HG02981 (cell line): ENCODE measurements around the gene GRID1.
"Not testable (repeated sequence)": the region's sequence is repeated elsewhere in the genome, so short reads cannot be mapped to it uniquely, and the experiment has no call there.

Experiments
- ATAC-seq: cut with Tn5 transposase; IDR thresholded peaks from one replicate; pipeline ENCODE4 v1.9.1; 2021; ENCODE audit warnings: mild to moderate bottlenecking, moderate library complexity; ENCODE audit not compliant: unreplicated experiment

GRID1 gene

DNA sequence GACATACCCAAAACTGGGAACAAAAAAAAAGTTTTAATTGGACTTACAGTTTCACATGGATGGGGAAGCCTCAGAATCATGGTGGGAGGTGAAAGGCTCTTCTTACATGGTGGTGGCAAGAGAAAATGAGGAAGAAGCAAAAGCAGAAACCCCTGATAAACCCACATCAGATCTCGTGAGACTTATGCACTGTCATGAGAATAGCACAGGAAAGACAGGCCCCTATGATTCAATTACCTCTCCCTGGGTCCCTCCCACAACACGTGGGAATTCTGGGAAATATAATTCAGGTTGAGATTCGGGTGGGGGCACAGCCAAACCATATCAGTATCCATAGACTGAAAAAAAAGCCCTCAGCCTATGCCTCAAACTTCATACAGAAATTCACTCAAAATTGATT lies 647.2 kb downstream of the GRID1 start:
- ATAC-seq: no peak

DNA sequence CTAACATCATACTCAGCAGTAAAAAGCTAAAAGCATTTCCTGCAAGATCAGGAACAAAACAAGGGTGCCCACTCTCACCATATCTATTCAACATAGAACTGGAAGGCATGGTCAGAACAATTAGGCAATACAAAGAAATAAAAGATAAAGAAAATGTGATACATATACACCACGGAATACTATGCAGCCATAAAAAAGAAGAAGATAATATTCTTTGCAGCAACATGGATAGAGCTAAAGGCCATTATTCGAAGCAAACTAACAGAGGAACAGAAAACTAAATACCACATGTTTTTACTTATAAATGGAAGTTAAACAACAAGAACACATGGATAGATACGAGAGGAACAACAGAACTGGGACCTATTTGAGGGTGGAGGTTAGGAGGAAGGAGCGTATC lies 652.7 kb downstream of the GRID1 start:
- no peak for ATAC-seq

DNA sequence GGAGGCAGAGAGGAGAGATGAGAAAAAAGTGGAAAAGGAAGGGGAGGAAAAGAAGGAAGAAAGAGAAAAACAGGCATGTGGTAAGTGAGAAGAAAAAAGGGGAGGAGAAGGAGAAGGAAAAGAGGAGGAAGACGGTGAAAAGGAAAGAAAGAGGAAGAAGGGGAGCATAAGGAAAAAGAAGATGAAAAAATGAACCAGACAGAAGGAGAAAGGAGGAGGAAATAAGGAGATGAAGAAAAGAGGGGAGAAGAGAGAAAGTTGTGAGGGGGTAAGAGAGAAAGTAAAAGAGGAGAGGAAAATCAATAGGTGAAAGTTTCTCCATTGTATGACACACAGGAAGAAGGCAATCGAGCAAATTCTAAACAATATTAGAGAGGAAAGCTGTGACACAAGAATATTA lies 663.8 kb downstream of the GRID1 start:
- ATAC-seq: no peak

DNA sequence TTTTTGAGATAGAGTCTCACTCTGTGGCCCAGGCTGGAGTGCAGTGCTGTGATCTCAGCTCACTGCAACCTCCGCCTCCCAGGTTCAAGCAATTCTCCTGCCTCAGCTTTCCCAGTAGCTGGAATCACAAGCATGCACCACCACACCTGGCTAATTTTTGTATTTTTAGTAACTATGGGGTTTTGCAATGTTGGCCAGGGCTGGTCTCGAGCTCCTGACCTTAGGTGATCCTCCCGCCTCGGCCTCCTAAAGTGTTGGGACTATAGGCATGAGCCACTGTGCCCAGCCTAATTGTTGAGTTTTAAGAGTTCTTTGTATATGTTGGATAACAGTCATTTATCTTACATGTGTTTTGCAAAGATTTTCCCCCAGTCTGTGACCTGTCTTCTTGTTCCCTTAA lies 667.5 kb downstream of the GRID1 start:
- ATAC-seq: not testable (repeated sequence)

DNA sequence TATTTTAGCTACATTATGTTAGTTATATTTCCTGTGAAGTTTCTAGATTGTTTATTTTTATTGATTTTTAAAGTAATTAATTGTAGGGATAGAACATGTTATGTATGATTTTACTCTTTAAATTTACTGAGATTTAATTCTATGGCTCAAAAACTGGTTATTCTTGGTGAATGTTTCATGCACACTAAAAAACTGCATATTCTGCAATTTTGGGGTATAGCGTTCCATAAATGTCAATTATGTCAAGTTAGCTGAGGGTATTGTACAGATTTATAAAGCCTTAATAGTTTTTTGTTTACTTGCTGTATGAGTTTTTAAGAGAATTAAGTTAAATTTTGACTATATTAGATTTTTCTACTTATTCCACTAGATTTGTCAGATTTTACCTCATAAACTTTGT lies 669.7 kb downstream of the GRID1 start:
- ATAC-seq: no peak

DNA sequence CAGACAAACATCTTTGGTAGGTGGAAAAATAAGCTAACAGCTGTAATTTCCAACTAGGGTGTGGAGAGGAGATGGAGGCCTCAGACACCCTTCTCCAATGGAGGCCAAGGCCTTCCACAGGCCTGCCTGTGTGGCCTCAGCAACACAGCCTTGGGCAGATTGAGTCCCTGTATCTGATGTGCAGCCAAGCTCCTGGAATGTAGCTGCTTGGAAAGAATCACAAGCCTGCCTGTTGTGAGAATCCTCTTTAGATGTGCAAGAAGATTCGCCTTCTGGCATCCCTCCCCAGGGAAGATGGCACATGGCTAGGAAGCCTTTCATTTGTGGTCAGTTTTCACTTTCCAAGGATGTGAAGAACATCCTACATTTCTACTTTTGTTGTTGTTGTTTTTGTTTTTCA lies 684.0 kb downstream of the GRID1 start:
- ATAC-seq: no peak

DNA sequence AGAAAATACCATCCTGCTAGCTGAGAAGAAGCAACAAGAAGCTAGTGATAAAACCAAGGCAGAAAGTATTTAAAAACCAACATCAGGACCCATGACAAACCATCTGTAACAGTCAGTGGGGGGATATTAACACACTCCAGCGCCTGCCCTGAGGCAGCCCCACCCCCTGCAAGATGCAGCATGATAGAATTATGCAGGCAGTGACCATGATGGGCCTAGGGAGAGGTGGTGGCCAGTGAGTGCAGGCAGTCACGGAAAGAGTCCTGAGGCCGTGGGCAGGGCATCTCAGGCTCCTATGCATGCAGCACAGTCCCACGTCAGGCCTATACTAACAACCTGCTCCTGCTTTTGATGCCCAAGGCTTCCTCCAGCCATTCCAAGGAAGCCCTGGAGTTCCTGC lies 686.9 kb downstream of the GRID1 start:
- no peak for ATAC-seq

DNA sequence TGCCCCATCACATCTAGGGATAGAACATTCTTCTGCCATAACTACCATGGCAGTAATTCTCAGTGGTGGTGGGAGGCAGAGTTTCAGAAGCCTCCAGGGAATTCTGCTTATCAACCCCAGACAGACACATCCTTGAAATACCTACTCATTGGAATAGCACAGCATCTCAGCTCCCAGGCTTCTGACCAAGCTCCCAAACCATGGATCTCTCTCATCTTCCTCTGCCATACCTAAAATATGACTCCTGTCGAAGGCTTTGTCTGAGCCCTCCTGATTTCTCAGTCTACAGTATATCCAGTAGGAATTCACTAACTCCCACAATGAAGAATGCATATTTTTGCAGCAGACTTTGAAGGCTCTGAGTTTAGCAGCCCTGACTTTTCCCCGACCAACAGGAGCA lies 687.5 kb downstream of the GRID1 start:
- ATAC-seq: no peak

DNA sequence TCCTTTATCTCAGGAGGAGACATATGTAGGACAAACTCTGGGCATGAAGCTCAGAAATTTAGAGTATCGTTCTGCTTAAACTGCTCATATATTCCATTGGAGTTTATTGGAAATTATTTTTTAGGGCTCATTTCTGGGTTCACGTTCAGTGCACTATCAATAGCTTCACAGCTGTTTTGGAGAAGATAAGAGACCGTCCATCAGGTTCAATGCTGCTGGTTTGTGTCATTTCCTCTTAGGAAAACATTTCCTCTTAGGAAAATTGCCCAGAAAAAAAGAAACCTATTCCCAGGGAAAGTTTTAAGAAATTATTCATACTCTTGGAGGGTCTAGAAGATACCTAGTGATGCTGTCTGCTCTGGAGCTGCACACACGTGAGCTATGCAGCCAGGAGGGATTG lies 691.7 kb downstream of the GRID1 start:
- no peak for ATAC-seq

DNA sequence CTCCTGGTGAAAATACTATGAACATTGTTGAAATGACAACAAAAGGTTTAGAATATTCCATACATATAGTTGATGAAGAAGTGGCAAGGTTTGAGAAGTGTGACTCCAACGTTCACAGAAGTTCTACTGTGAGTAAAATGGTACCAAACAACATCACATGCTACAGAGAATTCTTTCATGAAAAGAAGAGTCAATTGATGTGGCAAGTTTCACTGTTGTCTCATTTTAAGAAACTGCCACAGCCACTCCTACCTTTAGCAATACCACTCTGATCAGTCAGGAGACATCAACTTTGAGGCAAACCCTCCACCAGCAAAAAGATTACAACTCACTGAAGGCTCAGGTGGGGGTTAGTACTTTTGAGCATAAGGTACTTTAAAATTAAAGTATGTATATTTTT lies 693.3 kb downstream of the GRID1 start:
- no peak for ATAC-seq

DNA sequence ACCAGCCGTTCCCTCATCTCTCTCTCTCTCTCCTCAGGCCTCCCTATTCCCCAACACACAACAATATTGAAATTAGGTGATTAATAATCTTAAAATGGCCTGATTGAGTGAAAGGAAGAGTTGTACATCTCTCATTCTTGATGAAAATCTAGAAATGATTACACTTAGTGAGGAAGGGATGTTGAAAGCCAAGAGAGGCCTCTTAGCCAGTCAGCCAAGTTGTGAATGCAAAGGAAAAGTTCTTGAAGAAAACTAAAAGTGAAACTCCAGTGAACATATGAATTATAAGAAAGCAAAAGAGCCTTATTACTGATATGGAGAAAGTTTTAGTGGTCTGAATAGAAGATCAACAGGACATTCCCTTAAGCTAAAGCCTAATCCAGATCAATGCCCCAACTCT lies 695.1 kb downstream of the GRID1 start:
- no peak for ATAC-seq

DNA sequence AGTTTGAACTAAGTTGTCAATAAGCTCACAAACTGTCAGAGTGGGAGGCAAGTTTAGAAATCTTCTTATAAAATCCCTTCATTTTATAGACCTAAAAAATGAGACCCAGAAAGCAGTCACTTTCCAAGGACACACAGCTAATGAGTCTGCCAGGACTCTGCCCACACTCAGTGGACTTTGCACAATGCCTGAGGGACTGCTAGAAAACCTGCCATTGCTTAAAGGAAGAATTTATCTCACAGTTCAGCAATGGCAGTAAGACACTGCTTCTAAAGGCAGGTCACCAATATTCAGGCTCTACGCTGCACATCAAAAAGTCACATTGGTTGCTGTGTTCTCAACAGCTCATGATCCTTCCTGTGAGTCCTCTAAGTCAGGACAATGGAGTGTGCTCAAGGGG lies 698.1 kb downstream of the GRID1 start:
- no peak for ATAC-seq

DNA sequence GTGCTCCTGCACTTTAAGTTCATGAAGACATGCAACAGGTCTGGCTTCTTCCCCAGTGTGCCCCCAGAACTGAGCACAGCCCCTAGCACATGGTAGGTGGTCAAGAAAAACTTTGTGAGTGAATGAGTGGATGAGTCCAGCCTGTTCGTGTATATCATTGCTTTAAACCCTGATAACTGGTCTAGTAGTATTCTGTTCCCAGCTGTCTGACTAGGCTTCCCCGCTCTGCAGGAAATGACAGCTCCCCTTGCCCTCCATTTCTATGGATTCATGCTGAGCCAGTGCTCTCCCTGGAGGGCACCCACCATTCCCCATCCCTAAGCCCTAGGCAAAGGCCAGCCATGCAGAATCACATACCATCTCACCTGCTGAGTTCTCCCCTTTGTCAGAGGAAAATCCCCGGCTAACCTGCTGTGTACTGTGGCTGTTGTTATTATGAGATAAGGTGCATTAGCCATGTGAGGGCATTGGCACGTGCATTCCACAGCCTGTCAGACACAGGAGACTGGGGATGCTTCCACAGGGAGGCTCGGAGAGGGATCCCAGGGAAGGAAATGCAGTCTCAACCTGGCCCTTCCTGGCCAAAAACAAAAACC lies 698.9 kb downstream of the GRID1 start:
- ATAC-seq: no peak

DNA sequence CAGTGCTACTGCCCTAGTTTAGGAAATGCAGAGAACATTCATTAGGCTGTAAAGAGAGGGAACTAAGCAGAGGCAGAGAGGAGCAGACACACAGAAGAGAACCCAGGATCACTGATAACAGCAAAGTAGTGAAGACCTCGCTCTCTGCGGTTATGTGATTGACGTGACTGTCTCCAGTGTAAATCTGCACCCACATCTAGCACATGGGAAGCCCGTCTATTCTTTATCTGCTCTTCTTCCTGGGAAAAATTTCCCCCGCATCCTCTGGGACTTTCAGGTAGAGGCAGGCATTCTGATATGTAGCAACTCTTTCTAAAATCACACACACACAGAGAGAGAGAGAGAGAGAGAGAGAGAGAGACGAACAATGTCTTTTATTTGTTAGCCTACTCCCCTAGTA lies 699.6 kb downstream of the GRID1 start:
- no peak for ATAC-seq

DNA sequence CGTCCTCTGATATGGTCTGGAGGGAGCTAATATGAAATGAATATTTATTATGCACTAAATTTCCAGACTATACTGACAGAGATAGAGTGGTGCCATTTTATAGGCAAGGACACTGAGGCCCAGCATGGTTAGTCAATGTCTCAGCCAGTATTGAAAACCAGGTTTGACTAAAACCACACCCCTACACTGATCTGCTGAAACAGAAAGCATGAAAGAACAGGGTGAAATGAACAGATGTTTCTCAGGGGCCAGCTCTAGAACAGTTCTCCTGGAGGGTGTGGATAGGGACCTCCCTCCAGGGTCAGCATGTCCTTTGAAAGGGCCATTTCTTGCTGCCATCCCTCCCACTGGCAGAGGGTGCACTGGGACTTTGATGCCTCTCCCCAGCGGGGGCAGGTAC lies 700.5 kb downstream of the GRID1 start:
- no peak for ATAC-seq

DNA sequence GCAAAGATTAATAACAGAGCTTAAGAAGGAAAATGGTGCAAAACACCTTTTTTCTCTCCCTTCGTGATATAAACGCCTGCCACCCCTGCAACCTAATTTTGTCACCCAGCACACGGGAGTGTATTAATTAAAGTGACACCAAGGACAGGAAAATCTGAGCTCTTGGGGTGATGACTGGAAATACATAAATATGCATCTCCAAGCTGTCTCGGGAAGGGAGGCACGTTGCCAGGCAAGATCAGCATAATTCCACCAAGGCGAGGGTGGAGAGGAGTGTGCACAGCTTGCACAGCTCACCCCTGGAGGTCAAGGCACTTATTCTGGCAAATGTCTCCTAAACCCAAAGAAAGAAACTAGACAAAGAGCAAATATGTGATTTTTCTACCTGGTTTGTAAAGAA lies 700.9 kb downstream of the GRID1 start:
- no peak for ATAC-seq

DNA sequence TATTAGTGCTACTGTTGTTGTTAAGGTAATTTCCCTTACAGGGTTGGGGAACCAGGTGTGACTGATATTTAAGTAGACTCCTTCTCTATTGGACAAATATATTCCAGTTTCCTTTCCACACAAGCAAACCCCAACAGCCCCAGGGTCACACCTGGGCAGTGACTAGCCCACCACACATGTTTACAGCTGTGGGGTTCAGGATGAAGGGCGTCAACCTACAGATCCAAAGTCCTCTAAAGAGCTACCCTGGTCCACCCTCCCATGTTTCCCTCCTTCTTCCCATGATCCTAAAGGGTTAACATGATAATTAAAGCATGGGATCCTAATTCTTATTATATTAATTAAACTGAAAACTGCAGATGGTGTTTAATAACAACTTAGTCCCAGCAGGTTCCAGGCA lies 701.5 kb downstream of the GRID1 start:
- no peak for ATAC-seq

DNA sequence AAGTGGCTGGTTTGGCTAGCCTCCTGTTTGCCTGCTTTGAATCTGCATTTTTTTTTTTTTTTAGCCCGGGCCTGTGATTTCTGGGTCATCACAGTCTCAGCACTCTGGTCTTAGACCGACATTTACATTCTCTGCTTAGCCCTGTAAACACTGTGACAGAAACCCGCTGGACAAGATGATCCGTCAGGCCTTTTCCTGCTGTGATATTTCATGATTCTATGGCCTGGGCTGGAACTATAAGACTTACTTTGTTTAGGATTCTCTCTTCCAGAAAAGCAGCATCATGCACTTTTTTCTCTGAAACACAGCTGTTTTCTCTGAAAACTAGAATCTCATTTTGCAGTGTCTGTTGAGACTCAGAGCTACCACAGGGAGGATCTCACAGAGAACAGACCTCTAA lies 705.5 kb downstream of the GRID1 start:
- ATAC-seq: no peak

DNA sequence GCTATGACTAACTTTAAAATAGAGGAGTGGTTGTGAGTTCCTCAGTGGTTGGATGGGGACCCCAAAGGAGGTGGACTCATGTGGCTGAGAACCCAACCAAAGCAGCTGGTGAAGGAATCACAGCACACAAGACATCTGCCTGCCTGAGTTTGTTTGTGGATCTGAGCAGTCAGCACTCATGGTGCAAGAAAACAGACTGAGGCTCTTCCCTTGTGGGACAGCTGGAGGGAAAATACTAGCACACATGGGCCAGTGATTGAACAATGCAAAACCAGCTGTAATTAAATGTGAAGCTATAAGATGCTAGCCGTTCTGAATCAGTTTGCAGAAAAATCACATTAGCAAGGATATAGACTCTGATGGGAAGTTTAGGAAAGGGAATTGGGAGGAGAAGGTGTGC lies 707.3 kb downstream of the GRID1 start:
- no peak for ATAC-seq

DNA sequence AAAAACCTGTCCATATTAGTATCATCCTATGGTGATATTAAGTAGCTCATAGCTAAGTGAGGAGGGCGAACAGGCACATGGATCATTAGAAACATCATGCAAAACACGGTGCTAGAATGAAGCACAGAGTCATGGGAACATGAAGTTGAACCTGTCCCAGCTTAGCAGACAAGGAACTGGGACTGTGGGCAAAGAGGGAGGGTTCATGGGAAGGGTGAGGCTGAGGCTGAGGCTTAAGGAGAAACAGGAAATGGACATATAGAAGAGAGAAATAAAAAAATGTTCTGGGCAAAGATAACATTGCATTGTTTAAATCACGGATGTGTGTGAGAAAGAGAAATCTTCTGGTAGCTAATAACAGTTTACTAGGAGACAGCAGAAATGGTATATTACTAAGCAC lies 708.1 kb downstream of the GRID1 start:
- ATAC-seq: no peak

DNA sequence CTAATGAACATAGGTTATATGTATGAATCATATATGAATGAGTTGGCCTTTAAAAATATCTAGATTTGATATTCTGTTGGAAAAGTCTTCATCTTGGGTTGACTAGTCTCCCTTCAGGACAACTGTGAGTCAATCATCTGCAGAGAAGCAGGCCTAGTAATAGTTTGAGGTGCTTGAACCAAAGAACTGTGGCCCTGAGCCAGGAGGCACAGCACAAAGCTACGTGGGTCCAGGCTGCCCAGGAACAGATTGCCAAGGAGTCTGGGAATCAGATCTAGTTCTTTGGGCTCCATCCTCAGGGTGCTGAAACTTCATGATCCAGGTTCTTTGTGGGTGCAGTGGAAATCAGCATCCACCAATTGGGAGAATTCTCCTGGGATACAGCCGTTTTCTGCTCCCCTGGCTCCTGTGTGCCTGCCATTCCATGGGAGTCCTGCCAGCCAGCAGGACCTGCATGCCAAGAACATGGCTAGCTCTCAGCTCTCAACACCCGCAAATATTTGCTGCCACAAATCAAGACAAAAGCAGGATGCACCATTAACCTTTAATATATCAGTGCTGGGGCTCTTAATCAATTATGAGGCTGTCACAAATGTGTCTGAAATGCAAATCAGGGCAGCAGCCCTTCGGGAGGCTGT lies 709.0 kb downstream of the GRID1 start:
- no peak for ATAC-seq

DNA sequence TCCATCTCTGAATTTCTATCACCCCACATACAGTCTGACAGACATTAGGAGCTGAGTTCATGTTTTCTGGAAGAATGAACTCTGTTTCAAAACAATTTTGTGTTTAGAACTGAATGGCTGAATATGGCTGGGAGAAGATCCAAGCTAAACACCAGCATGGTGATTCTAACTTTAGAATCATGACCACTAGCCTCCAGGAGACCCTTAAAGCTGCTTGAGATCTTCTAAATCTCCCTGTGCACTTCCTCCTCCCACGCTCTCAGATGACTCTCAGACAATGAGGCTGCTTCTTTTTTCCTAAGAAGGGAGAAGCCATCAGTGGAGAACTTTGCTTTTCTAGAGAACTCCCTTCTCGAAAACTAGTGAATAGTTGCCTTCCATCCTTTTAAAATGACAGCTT lies 711.2 kb downstream of the GRID1 start:
- no peak for ATAC-seq

DNA sequence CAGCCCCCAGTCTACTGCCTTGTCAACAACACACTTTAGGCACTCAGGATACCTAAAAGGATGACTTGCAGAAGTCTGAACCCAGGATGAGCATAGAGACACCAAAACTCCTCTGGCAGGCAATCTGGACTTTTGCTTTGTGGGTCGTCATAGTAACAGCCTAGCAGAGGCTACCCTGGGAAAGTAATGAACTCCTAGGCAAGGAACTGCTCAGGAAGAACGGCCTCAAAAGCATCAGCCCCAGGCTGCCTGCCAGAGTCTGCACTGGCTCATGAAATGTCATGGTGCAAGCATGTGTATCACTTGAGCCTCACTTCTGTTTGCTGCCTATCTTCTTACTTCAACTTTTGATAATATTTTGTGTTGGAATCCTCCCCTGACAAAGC lies 715.1 kb downstream of the GRID1 start:
- ATAC-seq: no peak
